HG03159 (cell line): ENCODE measurements around the gene PCDHGB3.

Source experiments
- ATAC-seq: cut with Tn5 transposase; IDR thresholded peaks from one replicate; pipeline ENCODE4 v1.9.1; 2021; ENCODE audit warnings: mild to moderate bottlenecking, moderate library complexity; ENCODE audit not compliant: unreplicated experiment

PCDHGB3 gene

DNA sequence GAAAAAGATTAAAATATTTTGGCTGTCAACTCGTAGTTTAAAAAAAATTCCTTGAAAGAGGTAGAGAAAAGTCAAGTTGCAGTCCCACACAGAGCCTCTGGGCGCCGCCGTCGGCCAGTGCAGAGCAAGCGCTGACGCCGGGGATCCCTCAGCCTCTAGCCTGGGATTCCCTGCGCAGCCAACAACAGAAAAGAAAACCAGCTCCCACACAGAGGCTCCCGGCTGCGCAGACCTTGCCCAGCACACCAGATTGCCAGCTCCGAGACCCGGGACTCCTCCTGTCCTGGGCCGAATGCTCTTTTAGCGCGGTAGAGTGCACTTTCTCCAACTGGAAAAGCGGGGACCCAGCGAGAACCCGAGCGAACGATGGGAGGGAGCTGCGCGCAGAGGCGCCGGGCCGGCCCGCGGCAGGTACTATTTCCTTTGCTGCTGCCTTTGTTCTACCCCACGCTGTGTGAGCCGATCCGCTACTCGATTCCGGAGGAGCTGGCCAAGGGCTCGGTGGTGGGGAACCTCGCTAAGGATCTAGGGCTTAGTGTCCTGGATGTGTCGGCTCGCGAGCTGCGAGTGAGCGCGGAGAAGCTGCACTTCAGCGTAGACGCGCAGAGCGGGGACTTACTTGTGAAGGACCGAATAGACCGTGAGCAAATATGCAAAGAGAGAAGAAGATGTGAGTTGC is 47.6 kb downstream of the PCDHGB3 start, which contains the start of gene PCDHGB7:
Gene PCDHGB7, plus strand, starts transcription at position 184 of the 679 bp plus-strand sequence. Its CDS starts 183 bp downstream, at position 367.
- ATAC-seq, result peak; percentile 79

DNA sequence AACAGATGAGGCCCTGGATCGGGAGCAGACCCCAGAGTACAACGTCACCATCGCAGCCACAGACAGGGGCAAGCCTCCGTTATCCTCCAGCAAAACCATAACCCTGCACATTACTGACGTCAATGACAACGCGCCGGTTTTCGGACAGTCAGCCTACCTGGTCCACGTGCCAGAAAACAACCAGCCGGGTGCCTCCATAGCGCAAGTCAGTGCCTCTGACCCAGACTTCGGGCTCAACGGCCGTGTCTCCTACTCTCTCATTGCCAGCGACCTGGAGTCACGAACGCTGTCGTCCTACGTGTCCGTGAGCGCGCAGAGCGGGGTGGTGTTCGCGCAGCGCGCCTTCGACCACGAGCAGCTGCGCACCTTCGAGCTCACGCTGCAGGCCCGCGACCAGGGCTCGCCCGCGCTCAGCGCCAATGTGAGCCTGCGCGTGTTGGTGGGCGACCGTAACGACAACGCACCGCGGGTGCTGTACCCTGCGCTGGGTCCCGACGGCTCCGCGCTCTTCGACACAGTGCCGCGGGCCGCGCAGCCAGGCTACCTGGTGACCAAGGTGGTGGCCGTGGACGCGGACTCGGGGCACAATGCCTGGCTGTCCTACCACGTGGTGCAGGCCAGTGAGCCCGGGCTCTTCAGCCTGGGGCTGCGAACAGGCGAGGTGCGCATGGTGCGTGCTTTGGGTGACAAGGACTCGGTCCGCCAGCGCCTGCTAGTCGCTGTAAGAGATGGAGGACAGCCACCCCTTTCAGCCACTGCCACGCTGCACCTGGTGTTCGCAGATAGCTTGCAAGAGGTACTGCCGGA is 49.2 kb downstream of the PCDHGB3 start:
- no peak for ATAC-seq

DNA sequence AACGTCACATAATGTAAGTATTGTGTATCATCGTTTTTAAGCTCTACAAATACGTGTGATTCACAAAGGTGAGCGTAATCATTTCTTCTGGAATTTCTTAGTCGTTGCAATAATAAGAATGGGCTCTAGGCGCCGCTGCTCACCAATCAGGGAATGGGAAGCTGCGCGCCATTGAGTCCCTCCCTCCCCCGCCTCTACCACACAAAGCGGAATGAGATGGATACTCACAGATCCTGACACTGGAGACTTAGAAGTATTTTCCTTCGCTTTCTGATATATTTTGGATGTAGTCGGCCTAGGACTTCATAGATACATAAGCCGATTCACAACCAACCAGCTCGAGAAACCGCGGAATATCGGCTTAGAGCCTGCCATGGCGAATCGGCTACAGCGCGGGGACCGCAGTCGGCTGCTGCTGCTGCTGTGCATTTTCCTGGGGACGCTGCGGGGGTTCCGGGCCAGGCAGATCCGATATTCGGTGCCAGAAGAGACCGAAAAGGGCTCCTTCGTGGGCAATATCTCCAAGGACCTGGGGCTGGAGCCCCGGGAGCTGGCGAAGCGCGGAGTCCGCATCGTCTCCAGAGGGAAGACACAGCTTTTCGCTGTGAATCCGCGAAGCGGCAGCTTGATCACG is 50.9 kb downstream of the PCDHGB3 start, which contains the start of gene PCDHGA11:
Gene PCDHGA11, plus strand, starts transcription at position 197 of the 634 bp plus-strand sequence. Its CDS starts 177 bp downstream, at position 374.
- peak; percentile 44 for ATAC-seq

DNA sequence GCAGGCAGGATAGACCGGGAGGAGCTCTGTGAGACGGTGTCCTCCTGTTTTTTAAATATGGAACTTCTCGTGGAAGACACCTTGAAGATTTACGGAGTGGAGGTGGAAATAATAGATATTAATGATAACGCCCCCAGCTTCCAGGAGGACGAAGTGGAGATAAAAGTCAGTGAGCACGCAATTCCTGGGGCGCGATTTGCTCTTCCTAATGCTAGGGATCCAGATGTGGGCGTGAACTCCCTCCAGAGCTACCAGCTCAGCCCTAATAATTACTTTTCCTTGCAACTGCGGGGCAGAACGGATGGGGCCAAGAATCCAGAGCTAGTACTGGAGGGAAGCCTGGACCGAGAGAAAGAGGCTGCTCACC is 51.4 kb downstream of the PCDHGB3 start:
- ATAC-seq, result no peak
